Measurements from ENCODE around the gene MAPK10. TPM values are rescaled to one million over a fixed set of nuclear protein-coding genes. Genes with fewer than 3 reads are reported as not detected.

The MAPK10 gene
- total and polyA plus RNA-seq, 2 experiments from 2014 or later = 3.6 to 8.1 TPM

- DNase-seq (ENCODE audit: low spot score) (no peak), ATAC-seq (no peak)
- Histone ChIP-seq H4K20me1 (replicated peaks; ENCODE audit: insufficient read depth) (no peaks in the 10 kb centered on the region), H3K79me2 (replicated peaks; ENCODE audit: insufficient read depth) (no peaks in the 10 kb centered on the region), H3K27ac (ENCODE audit: low read depth) (no peak overlapping the region), H3K4me3 (no peak overlapping the region), H2AFZ (peak overlapping the region; percentile 72; the same call in 1 of the 2 replicates), H3K4me1 (ENCODE audit: insufficient read depth) (no peaks in the 10 kb centered on the region), H3K4me2 (no peak overlapping the region), H3K27me3 (ENCODE audit: insufficient read depth) (no peaks in the 10 kb centered on the region), H3K9me2 (ENCODE audit: insufficient read depth) (no peaks in the 10 kb centered on the region), H3F3A (replicated peaks; ENCODE audit: low read depth) (no peaks in the 10 kb centered on the region), H3K36me3 (ENCODE audit: insufficient read depth) (no peaks in the 10 kb centered on the region)
- no peaks in the 10 kb centered on the region for H3K9me3 Mint-ChIP-seq
- no peak for TF ChIP-seq REST (IDR thresholded peaks at IDR 0.05; ENCODE audit: unreplicated experiment)
- no peak for TF ChIP-seq NANOG (IDR thresholded peaks at IDR 0.05; ENCODE audit: borderline replicate concordance)
- TF ChIP-seq CTCF (conservative IDR thresholded peaks at IDR 0.05; ENCODE audit: low read depth in 2 of 2) = no peak
- TF ChIP-seq ZNF331 (CRISPR knock-in tag; IDR thresholded peaks at IDR 0.05; ENCODE audit: low read depth) = no peak
- TF ChIP-seq ZNF462 (CRISPR knock-in tag; IDR thresholded peaks at IDR 0.05) = no peak
- no peak for TF ChIP-seq STAT1 (IDR thresholded peaks at IDR 0.05; ENCODE audit: unreplicated experiment)
- TF ChIP-seq ETS1 (IDR thresholded peaks at IDR 0.05) = no peak
- no peak for TF ChIP-seq CREB1 (CRISPR knock-in tag; IDR thresholded peaks at IDR 0.05; ENCODE audit: low read depth)
- TF ChIP-seq JUNB (IDR thresholded peaks at IDR 0.05; ENCODE audit: unreplicated experiment) = no peak
- TF ChIP-seq POLR2AphosphoS5 (IDR thresholded peaks at IDR 0.05; ENCODE audit: low read depth) = no peak
- no peak for TF ChIP-seq EZH2phosphoT487 (IDR thresholded peaks at IDR 0.05; ENCODE audit: unreplicated experiment)
- no peak for TF ChIP-seq EZH2 (IDR thresholded peaks at IDR 0.05; ENCODE audit: low read depth, unreplicated experiment)
- no peak for TF ChIP-seq ZNF114 (CRISPR knock-in tag; IDR thresholded peaks at IDR 0.05)
- no peaks in the 10 kb centered on the region for H3K4me1 Mint-ChIP-seq
- H3K4me3 Mint-ChIP-seq = no peak overlapping the region
- no peaks in the 10 kb centered on the region for H3K27me3 Mint-ChIP-seq (ENCODE audit: insufficient read depth, low read depth, poor library complexity)
- no peak overlapping the region for H3K27ac Mint-ChIP-seq
- no peaks in the 10 kb centered on the region for H3K36me3 Mint-ChIP-seq (ENCODE audit: low read depth)
Observed at GRCh38 chr4:86001591-86001990, 358.3 kb downstream of the MAPK10 start.

All from GM23338 (cell line).